Ovary (tissue), 3 donors: ENCODE measurements around the gene DLL3.

ENCODE experiments used
- POLR2A ChIP-seq: fragments of 450-650 bp; IDR thresholded peaks from one replicate; pipeline ENCODE4 v1.6.1; 2017; ENCODE audit warnings: antibody characterized with exemption, mild to moderate bottlenecking, moderate library complexity
- TF ChIP-seq, protein P1 (sequence below), 3 donors: fragments of 450-650 bp in 2 of 3; fragments of 200-600 bp in 1 of 3; IDR thresholded peaks; one replicate each; pipeline versions ENCODE4 v1.5.1 to v1.8.0; 2016 to 2022; ENCODE audit warnings: antibody characterized with exemption in 3 of 3, mild to moderate bottlenecking in 1 of 3
- donor health status: DM: no; HTN: no; CAD: no.

DNA sequence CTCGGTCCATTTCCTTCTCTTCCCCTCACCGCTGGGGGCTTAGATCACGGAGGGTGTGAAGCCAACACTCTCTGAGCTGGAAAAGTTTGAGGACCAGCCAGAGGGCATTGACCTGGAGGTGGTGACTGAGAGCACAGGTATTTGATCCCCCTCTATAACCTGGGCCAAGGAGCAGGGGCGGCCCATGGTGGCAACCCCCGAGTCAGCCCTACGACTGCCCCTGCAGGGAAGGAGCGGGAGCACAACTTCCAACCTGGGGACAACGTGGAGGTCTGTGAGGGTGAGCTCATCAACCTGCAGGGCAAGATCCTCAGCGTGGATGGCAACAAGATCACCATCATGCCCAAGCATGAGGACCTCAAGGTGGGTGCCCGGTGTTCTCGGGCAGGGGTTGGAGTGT lies 29.7 kb upstream of the DLL3 start:
- TF ChIP-seq, protein P1, sequence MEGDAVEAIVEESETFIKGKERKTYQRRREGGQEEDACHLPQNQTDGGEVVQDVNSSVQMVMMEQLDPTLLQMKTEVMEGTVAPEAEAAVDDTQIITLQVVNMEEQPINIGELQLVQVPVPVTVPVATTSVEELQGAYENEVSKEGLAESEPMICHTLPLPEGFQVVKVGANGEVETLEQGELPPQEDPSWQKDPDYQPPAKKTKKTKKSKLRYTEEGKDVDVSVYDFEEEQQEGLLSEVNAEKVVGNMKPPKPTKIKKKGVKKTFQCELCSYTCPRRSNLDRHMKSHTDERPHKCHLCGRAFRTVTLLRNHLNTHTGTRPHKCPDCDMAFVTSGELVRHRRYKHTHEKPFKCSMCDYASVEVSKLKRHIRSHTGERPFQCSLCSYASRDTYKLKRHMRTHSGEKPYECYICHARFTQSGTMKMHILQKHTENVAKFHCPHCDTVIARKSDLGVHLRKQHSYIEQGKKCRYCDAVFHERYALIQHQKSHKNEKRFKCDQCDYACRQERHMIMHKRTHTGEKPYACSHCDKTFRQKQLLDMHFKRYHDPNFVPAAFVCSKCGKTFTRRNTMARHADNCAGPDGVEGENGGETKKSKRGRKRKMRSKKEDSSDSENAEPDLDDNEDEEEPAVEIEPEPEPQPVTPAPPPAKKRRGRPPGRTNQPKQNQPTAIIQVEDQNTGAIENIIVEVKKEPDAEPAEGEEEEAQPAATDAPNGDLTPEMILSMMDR (IDR thresholded peaks at IDR 0.05) = no peak
- TF ChIP-seq POLR2A = no peak
